Hypothalamus (tissue), 51 donors: ENCODE measurements around the gene TNS1.

Experiments
- DNase-seq, 51 donors: peaks; one replicate each; lab custom pipeline; 2025; lab: John Stamatoyannopoulos, UW

Gene TNS1

GRCh38 chr2:217964275-217965161, 38.3 kb downstream of the TNS1 start:
- DNase-seq, result no peak

GRCh38 chr2:217960351-217960750, 42.4 kb downstream of the TNS1 start:
- DNase-seq, result no peak

GRCh38 chr2:217959723-217960122, 43.1 kb downstream of the TNS1 start:
- DNase-seq, result no peak

- no peak for DNase-seq
Measured at GRCh38 chr2:217958884-217959225, 43.9 kb downstream of the TNS1 start.

GRCh38 chr2:217958206-217958883, 44.5 kb downstream of the TNS1 start:
- no peak for DNase-seq

GRCh38 chr2:217956586-217957457, 46.0 kb downstream of the TNS1 start:
- no peak for DNase-seq

GRCh38 chr2:217955881-217956493, 46.8 kb downstream of the TNS1 start:
- no peak for DNase-seq

GRCh38 chr2:217954971-217955740, 47.6 kb downstream of the TNS1 start:
- no peak for DNase-seq

GRCh38 chr2:217954469-217954868, 48.3 kb downstream of the TNS1 start:
- DNase-seq, result no peak

- DNase-seq, result no peak
Measured at GRCh38 chr2:217954051-217954450, 48.7 kb downstream of the TNS1 start.

- DNase-seq, result no peak
Measured at GRCh38 chr2:217953531-217953932, 49.3 kb downstream of the TNS1 start.

- no peak for DNase-seq
Measured at GRCh38 chr2:217953011-217953481, 49.7 kb downstream of the TNS1 start.

GRCh38 chr2:217952409-217952808, 50.4 kb downstream of the TNS1 start:
- no peak for DNase-seq

- DNase-seq, result no peak
Measured at GRCh38 chr2:217951521-217952247, 51.1 kb downstream of the TNS1 start.

- DNase-seq, result no peak
Measured at GRCh38 chr2:217951091-217951490, 51.7 kb downstream of the TNS1 start.

GRCh38 chr2:217950401-217950871, 52.4 kb downstream of the TNS1 start:
- no peak for DNase-seq

- DNase-seq, result no peak
Measured at GRCh38 chr2:217949447-217949846, 53.3 kb downstream of the TNS1 start.

GRCh38 chr2:217948897-217949296, 53.9 kb downstream of the TNS1 start:
- no peak for DNase-seq

- DNase-seq, result no peak
Measured at GRCh38 chr2:217948351-217948791, 54.4 kb downstream of the TNS1 start.
